NCI-H748 (cell line): ENCODE data around the gene MED13L.
A peak's percentile ranks its signal among the peaks of the same experiment; 100 is the strongest.

ENCODE experiments used
- DNase-seq: peaks from one replicate; lab custom pipeline; 2025; ENCODE audit not compliant: unreplicated experiment; lab: John Stamatoyannopoulos, UW

The MED13L gene

DNA sequence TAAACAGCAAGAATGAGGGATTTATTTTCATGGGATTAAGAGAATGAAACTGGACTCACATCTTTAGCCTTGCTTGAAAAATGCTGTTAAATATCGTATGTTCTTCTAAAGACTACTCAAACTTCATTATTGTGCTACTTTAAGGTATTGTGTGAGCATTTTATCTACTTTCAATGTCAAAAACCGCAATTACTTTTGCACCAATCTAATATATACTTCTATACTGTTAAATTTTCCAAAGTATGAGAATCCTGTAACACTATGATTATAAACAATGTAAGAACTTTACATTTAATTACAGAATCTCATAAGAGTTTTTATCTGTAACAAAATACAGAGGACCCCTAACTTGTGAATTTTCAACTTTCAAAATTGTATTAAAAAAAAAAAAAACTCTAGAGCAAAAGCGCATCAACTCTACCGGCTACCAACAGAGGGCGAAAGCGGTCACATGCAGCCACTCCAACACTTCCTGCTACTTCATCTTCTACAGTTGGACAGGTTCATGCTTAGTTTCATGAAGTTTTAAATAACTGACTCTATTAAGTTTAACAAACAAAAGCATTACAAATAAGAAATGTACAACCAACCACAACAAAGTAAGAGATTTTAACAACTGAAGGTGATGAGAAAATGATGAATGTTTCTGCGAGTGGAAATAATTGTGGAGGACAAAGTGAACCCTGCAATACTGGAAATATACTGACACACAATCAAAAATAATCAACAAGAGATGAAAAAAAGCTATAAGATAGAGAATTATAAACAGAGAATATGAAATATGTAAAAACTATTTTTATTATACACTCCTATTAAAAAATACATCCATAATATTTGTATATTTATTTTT, 210.9 kb downstream of the MED13L start:
- peak; percentile 22 for DNase-seq

DNA sequence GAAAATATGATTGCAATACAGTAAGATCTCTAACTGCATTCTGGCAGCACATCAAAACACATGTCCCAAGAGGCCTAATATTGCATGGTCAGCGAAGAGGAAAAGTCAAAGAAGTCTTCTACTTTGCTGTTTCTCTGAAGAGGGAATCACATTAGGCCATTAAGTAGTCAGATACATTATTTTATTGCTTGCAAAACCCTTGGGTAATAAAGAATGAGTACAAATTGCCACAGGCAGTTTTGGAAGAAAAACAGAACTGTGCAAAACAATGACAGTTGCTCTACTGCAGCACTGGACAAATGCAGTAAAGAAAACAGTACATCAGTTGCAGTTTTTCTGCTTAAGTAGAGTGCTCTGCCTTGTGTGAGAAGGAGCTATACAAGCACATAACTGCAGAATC, 211.9 kb downstream of the MED13L start:
- no peak for DNase-seq

DNA sequence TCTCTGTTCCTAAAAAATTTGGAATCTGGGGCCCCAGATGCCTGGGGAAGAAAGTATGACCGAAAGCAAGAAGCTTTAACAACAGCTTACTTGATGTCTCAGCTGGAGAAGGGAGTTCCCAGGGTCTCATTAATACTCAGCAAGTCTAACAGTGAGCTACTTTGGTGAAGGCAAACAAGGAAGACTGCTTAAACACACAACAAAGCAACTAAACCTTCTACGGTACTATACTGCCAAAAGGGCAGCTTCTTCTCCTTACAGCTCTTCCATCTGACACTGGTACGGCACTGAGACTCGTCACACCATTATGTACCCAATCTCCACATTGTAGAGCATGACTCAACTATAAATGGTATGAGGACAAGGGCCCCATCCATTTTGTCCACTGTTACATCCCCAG, 213.0 kb downstream of the MED13L start:
- DNase-seq, result no peak

DNA sequence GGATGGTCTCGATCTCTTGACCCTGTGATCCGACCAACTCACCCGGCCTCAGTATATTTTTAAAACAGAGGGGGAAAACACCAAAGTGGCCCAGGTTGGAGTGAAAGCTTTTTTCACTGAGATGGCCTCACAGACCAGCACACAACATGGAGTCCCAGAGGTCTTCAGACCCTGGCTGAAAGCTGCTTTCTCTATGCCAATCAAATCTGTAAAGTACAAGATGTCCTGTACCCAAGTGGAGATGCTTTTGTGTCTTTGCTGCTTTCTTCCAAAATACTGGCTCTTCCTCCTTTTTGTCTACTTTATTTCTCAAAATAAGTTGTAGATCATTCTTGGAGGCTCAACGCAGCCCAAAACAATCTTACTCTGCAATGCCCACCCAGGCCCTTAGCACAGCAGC, 214.8 kb downstream of the MED13L start:
- DNase-seq, result no peak

DNA sequence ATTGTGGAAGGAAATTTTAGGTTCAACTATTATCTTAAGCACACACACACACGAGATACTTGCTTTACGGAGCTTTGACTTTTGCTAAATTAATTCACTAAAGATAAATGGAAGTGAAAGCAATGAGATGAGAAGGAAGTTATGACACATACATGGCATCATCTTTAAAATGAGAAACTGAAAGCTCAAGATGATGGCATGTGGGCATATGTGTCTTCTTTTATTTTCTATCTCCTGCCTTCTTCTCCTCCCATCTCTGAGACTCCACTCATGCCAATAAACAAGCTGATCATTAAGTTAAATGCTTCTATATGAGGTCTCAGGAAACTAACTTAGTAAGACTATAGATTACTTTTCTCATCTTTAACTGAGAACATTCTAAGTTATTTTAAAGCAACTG, 216.7 kb downstream of the MED13L start:
- DNase-seq, result no peak

DNA sequence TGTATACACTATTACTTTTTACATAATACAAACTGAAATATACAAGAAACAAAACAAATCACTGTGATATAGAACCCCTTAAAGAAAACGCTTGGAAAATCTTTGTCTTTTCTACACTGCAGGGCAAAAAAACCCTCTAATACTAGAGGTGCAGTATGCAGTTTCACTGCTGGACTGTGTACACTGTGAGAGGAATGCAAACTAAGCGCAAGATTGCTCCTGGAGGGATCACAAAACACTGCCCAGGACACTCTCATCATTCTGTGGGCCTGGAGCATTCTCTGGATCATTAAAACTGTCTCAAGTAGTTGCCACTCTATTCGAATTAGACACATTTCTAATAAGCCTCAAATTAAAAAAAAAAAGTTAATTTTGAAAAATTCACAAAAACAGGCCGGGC, 217.6 kb downstream of the MED13L start:
- DNase-seq, result no peak

DNA sequence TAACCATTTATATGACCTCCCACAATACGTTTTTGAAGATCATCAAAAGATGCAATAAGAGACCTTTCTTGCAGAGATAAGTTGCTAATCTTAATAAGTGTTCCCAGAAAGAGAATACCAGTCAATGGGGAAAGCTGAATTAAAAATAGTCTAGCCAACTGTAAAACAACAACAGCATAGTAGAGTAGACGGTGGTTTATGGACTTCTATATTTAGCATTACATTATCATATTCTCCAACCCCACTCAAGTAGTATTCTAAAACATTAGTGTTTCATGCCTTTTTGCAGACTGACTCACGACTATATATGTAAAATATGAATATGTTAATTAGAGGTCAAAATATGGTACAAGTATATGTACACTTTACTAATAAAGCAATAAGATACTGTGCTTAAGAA, 218.9 kb downstream of the MED13L start:
- no peak for DNase-seq

DNA sequence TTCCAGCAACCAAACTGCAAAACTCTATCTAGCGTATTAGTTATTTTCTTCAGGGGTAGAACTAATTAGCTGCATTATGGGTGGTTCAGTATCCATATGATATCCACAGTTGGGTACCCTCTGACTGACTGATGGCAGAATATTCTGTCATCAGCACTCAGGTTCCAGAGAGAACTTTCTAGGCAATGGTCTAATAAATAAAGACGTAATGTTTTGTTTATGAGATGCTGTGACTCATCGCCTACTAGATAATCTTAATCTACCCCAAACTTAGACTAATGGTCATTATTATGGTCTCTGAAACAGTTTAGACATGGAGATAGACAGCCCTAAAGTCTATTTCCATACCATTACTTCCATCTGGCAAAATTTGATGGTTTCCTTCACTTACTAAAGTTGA, 220.1 kb downstream of the MED13L start:
- DNase-seq, result no peak

DNA sequence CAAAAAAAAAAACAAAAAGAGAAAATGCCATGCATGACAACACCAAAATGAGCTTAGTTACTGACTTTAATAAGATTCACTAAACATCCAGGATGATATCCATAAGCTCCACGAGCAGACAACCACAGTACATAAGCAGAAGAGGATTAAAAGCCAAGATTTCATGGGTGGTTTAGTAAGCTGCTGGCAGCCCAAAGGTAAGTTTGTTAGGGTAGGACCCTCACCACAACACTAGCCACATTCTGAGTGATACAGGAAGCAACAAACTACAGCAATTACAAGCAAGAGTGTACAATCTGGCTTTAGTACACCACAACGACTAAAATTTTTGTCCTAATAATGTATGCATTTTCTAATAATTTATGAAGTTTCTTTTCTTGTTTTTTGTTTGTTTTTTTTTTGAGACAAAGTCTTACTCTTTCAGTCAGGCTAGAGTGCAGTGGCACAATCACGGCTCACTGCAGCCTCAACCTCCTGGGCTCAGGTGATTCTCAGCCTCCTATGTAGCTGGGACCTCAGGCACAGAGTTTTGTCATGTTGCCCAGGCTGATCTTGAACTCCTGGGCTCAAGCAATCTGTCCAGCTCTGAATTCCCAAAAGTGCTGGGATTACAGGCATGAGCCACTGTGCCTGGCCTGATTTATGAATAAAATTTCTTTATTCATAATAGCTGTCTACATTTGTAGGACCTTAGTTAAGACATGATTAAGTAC, 221.4 kb downstream of the MED13L start:
- no peak for DNase-seq

DNA sequence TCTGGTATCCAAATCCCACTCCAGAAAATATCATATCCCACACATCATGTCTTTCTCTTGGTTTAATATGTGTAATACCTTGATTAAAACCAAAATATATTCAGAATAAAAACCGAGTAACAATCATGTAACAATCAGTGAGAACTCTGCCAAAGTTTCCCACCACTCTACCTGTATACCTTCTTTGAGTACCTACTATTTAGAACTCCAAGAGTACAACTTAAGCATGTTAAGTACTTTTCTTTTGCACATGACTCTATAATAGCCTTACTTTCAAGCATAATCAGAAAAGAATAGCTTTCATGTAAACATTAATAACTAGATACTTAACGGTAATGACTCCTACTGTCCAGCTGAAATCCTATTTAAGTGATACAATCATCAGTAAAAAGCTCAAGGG, 223.2 kb downstream of the MED13L start:
- no peak for DNase-seq

DNA sequence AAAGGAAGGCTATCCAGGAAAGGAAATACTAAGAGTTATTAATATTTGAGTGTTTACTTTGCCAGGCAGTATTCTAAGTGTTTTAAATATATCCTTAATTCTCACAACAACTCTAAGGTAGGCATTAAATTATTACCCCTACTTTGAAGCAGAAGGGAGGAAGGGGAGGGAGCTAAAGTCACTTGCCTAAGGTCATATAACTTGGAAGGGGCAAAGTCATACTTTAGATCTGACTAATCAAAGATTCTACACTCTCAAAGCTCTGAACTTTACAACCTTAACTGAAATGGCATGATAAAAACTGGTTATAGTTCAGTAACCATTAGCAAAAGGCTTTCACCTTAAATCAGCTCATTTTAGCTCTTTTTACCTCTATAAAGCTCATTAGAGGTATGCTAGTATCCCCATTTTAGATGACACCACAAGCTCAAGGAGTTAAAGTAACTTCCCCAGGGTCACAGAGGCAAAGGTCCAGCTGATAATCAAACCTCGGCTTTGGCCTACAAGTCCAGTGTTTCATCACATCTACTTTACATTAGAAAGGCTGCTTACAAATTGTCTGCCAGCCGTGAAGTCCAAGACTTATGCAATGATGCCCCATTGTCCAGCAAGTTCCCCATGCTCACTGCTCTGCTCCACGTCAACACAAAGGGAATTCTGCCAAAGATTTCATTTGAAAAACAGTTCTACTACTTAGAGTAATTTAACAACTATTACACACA, 223.9 kb downstream of the MED13L start:
- no peak for DNase-seq

DNA sequence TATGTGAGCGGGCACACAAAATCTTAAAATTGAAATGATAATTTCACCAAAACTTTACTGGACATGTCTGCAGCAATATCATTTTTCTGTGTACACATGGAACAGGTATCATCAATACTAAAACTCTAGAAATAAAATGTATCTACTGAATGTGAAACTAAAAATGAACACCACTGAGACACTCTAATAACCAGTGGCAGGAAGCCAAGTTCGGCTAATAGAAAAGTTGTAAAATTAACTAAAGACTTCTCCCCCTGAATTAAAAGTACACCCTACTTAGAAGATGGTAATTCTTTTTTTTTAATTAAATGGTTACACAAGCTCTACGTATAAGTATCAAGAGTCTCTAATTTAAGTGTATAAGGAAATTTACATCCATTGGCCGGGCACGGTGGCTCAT, 227.2 kb downstream of the MED13L start:
- no peak for DNase-seq

DNA sequence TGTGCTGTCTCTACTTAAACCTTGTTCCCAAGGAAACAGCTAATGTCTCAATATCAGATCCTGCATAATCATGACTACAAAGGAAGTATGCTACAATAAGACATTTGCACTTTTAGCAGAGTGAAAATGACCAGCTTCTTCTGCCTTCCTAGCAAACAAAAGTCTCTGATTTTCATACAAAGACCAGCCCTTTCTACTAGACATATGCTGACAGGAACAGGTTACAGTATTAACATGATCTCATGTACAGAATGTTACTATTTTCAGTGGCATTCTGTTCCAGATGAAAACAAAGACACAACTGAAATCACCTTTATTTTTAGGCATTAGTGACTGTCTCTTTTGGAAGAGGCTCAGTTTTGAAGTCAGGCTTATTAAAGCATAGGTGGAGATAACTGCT, 228.6 kb downstream of the MED13L start:
- DNase-seq, result no peak

DNA sequence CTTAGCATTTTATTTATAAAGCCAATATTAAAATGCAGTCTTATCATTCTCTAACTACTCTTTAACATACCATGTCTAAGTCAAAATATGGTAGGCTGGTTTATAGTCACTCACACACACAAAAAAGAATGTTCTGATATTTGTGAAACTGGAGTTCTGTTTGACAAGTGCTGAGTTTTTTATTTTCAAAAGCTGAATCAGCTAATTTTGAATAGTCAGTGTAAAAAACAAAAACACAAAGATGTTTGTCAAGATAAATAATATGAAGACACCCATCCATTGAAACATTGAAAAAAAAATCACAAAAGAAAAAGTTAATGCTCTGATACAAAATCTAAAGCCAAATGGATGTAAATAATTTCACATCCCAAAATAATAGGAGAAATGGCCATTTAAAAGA, 231.5 kb downstream of the MED13L start:
- DNase-seq, result no peak

DNA sequence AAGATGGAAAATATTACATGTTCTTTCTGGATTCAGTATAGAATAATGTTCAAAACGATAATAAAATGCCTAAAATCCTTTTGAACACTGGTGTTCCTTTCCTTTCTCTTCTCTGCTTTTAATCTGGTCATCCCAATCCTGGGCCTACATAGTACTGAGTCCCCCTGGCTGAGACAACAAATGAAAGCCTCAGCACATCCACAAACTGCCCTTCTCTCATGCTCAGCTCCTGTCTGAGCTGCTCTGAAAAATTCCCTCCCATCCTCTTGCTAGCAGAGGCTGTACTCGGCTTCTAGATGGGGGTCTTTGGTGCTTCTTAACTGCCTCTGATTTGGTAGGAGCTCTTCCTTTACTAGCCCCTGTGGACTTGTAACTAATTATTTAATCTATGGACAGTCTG, 232.3 kb downstream of the MED13L start:
- no peak for DNase-seq

DNA sequence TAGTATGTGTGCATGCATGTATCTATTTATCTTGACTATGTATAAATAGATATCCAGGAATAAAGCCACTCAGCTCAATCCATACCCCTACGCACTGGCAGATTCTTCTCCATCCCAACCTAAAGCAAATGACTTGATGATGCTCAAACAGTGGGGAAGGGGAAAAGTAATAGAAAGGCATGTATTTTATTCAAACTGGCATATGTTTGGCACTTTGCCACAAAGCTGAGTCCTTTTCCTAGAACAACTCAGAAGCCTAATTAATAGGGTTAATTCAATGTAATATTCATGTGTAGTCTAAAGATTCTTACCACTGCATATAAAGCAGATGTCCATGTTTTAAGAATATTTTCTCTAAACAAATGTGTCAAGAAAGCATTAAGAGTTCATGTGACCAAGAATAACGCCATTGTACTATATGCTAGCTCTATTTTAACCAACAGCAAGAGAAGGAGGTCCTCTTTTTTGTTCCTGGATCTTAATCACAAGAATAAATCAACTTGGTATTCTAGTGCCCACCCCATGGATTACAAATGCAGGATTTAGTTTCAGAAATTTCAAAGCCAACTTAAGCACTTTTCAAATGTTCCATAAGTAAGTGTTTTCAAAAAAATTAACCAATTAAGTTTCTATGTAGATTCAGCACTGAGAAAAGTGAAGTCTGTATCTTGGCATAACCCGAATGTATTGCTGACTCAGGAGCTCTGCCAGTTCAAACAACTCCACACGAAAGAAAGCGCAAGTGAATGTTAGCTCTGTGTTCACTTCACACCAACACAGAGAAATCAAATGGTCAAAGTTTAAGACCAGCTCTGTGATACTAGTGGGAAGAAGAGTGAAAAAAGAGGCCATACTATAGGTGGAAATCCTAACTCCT, 233.6 kb downstream of the MED13L start:
- peak; percentile 10 for DNase-seq

DNA sequence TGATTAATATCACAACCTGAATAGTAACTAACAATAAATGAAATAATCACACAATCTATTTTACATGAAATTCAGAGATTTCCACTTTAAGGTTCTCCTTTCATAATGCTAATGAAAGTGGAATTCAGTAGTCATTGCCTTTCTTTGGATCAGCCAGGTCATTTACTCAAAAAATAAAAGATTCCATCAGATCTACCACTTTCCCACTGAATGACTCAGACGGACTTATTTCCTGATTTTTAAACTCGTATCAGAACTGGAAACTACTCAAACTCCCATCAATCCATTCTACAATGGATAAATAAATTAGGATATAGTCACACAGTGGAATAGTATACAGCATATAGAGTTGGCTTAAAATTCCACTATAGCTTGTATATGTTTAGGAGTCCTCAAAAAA, 237.1 kb downstream of the MED13L start:
- DNase-seq, result no peak

DNA sequence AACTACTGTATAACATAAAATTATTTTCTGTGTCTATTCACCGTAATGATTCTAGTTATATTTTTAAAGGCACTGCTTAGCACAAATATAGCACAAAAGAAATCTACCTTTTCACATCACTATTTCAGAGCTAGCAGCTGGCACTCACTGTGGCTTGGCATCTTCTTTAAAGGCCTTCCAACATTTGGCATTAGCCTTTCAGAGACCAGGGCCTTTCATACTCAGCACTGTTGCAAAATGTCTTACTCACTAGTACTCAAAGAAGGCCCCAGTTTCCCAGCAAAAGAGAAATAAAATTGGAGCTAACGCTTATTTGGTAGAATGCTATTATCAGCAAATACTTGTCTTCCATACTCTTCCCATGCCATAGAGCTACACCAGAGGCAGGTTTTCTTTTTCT, 238.4 kb downstream of the MED13L start:
- no peak for DNase-seq

DNA sequence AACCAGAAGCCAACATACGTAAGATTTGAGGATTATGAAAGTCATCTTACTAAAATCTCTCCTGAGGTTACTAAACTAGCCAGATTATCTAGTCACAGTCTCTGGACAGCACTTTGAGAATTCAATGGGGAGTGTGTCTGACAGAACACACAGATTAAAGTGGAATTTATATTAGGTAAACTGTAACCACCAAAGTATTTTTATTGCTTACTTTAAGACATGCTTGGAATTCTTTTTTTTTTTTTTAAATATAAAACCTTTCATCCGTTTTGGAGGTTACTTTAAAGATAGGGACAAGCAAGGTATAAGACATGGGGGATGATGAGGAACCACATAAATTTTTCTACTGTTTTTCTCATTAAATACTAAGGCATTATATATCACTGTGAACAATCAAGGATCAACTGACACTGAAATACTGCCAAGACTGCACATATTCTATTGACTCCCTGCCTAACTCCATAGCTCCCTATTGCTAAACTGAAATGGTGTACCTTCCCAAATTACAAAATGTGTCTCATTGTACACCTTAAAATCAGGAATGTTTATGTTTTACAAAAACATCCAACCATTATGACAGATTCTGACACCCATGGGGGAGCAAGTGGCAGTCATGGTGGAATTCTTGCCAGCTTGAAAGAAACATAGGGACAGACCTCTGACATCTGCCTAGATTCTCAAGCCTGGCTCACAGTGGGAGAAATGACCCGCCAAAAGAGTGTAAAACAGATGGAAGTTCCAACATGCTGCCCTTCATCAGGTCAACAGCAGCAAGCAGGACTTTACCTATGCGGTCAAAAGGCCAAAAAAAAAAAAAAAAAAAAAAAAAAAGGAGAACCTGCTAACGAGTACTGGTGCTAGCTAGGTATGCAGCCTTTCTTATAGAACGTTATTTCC, 239.3 kb downstream of the MED13L start:
- DNase-seq, result no peak

DNA sequence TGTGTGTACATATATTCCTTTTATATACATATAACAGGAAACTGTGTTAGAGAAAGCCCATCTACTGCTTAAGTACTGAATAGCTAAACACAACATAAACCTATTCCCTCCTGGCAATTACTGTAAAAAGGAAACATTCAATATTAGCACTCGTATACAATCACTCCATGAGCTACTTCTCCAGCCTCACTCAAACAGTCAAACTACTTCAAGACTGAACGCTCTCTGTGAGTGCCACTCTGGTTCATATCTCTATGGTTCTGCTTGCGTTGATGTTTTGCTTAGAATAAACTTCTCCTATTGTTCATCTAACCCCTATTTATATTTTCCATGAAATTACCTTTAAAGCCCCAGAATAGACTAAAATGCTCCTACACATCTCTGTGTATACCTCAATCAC, 243.7 kb downstream of the MED13L start:
- no peak for DNase-seq
